WTC11 (cell line): ENCODE measurements around the gene EEF1AKMT3. TPM values are rescaled to one million over a fixed set of nuclear protein-coding genes. Genes with fewer than 3 reads are reported as not detected.

Source experiments
- ATAC-seq: fragments of 200-7000 bp; cut with Tn5 transposase; 2 replicates; pipeline ENCODE4 v1.10.0; 2021; ENCODE audit warnings: mild to moderate bottlenecking, moderate library complexity
- CTCF ChIA-PET: fragments of 300-600 bp; sonication (Branson Sonifier 250); formaldehyde crosslinking; loops from one replicate; lab custom pipeline; 2021; ENCODE audit warnings: antibody characterized with exemption; lab: Charles Lee
- POLR2A ChIA-PET: fragments of 350-600 bp; sonication (Branson Sonifier 250); formaldehyde crosslinking; loops from one replicate; lab custom pipeline; 2021; ENCODE audit warnings: antibody characterized with exemption; lab: Charles Lee
- DNase-seq: peaks from one replicate; pipeline ENCODE4 v3.0.0; 2021; ENCODE audit warnings: low spot score
- H3K27ac Mint-ChIP-seq: 2 replicates; pipeline ENCODE4 v1.8.0; 2021; ENCODE audit warnings: mixed read lengths
- H3K27me3 Mint-ChIP-seq: 2 replicates; pipeline ENCODE4 v1.8.0; 2021; ENCODE audit warnings: low read depth, mild to moderate bottlenecking, moderate library complexity, mixed read lengths
- H3K36me3 Mint-ChIP-seq: 2 replicates; pipeline ENCODE4 v1.8.0; 2021; ENCODE audit warnings: mixed read lengths
- H3K4me1 Mint-ChIP-seq: 2 replicates; pipeline ENCODE4 v1.8.0; 2022; ENCODE audit warnings: mixed read lengths
- H3K4me3 Mint-ChIP-seq: 2 replicates; pipeline ENCODE4 v1.8.0; 2021; ENCODE audit warnings: mild to moderate bottlenecking, moderate library complexity, mixed read lengths
- H3K9me3 Mint-ChIP-seq: 2 replicates; pipeline ENCODE4 v1.8.0; 2021; ENCODE audit warnings: mixed read lengths
- CTCF ChIP-seq: fragments of 200-600 bp; IDR thresholded peaks from 2 replicates; pipeline ENCODE4 v1.8.0; 2022; ENCODE audit warnings: antibody characterized with exemption
- E2F5 ChIP-seq: sonication (generic); formaldehyde crosslinking; IDR thresholded peaks from 2 replicates; pipeline ENCODE4 v1.8.1; 2022; ENCODE audit warnings: mild to moderate bottlenecking, moderate library complexity, missing genetic modification reagents
- ELF4 ChIP-seq: sonication (generic); formaldehyde crosslinking; IDR thresholded peaks from 2 replicates; pipeline ENCODE4 v1.8.1; 2022; ENCODE audit warnings: low read depth, mild to moderate bottlenecking, moderate library complexity, missing genetic modification reagents
- EMX1 ChIP-seq: fragments of 250-450 bp; sonication (Bioruptor Pico); IDR thresholded peaks from 2 replicates; pipeline ENCODE4 v1.8.0; 2021; ENCODE audit warnings: mild to moderate bottlenecking
- ERG ChIP-seq: fragments of 250-450 bp; sonication (Bioruptor Pico); IDR thresholded peaks from 2 replicates; pipeline ENCODE4 v1.8.0; 2021; ENCODE audit warnings: mild to moderate bottlenecking
- FOXK1 ChIP-seq: sonication (generic); formaldehyde crosslinking; IDR thresholded peaks from 2 replicates; pipeline ENCODE4 v1.8.0; 2022; ENCODE audit warnings: mild to moderate bottlenecking, moderate library complexity, missing genetic modification reagents
- FOXP1 ChIP-seq: sonication (generic); formaldehyde crosslinking; IDR thresholded peaks from 2 replicates; pipeline ENCODE4 v1.8.0; 2022; ENCODE audit warnings: missing genetic modification reagents, mild to moderate bottlenecking, moderate library complexity, borderline replicate concordance
- MLX ChIP-seq: sonication (generic); formaldehyde crosslinking; IDR thresholded peaks from 2 replicates; pipeline ENCODE4 v1.8.1; 2023; ENCODE audit warnings: mild to moderate bottlenecking, missing genetic modification reagents, moderate library complexity
- NFE2L1 ChIP-seq: sonication (generic); formaldehyde crosslinking; IDR thresholded peaks from 2 replicates; pipeline ENCODE4 v1.8.1; 2023; ENCODE audit warnings: missing genetic modification reagents
- PRDM15 ChIP-seq: sonication (generic); formaldehyde crosslinking; IDR thresholded peaks from 2 replicates; pipeline ENCODE4 v1.8.0; 2022; ENCODE audit warnings: missing genetic modification reagents
- PREB ChIP-seq: sonication (generic); formaldehyde crosslinking; IDR thresholded peaks from 2 replicates; pipeline ENCODE4 v1.8.1; 2022; ENCODE audit warnings: mild to moderate bottlenecking, missing genetic modification reagents, moderate library complexity, borderline replicate concordance
- SMAD4 ChIP-seq: sonication (generic); formaldehyde crosslinking; IDR thresholded peaks from 2 replicates; pipeline ENCODE4 v1.8.0; 2022; ENCODE audit warnings: mild to moderate bottlenecking, missing genetic modification reagents
- STAT6 ChIP-seq: sonication (generic); formaldehyde crosslinking; conservative IDR thresholded peaks from 2 replicates; pipeline ENCODE4 v1.8.1; 2023; ENCODE audit warnings: mild to moderate bottlenecking, low read depth, missing genetic modification reagents, moderate library complexity
- TEAD1 ChIP-seq: sonication (generic); formaldehyde crosslinking; IDR thresholded peaks from 2 replicates; pipeline ENCODE4 v1.8.0; 2022; ENCODE audit warnings: mild to moderate bottlenecking, missing genetic modification reagents
- TEAD4 ChIP-seq: sonication (generic); formaldehyde crosslinking; IDR thresholded peaks from 2 replicates; pipeline ENCODE4 v1.8.0; 2022; ENCODE audit warnings: mild to moderate bottlenecking, missing genetic modification reagents
- ZNF263 ChIP-seq: sonication (generic); formaldehyde crosslinking; IDR thresholded peaks from 2 replicates; pipeline ENCODE4 v1.8.1; 2022; ENCODE audit warnings: low read depth, mild to moderate bottlenecking, moderate library complexity, missing genetic modification reagents
- total RNA-seq: library from RNA; stranded (reverse); gene quantifications from 3 replicates; pipeline ENCODE4 v1.2.3, GENCODE V29; 2021

Gene EEF1AKMT3
- total RNA-seq, 1 experiment from 2014 or later = 3.2 TPM

- H3K4me3 Mint-ChIP-seq = no peak overlapping the region; the same call in 1 of the 2 replicates
- H3K27me3 Mint-ChIP-seq = peaks cover 76% of the 10 kb centered on the region
- TF ChIP-seq ERG (no peak), EMX1 (CRISPR knock-in tag) (no peak), PRDM15 (CRISPR knock-in tag) (no peak), TEAD4 (CRISPR knock-in tag) (no peak), TEAD1 (CRISPR knock-in tag) (no peak), MLX (CRISPR knock-in tag) (no peak), E2F5 (no peak)
- TF ChIP-seq, all 79 proteins: peak for 0
- no peak for DNase-seq
- Mint-ChIP-seq H3K9me3 (no peaks in the 10 kb centered on the region; the same call in 1 of the 2 replicates), H3K36me3 (peaks cover 6% of the 10 kb centered on the region; the same call in 1 of the 2 replicates), H3K27ac (no peak overlapping the region), H3K4me1 (peaks cover 27% of the 10 kb centered on the region)
- no peak for ATAC-seq
- CTCF ChIA-PET = interaction anchor here (0.8 to 4.7 kb wide), 7 partner anchors 9 to 158 kb away, joined by 3 to 31 read pairs (median 5); partner anchors contain the start of gene B4GALNT1
- POLR2A ChIA-PET = interaction anchor here (1.0 kb wide), 1 partner anchor 11 kb away, joined by 4 read pairs; the partner anchor contains the start of gene CDK4
Measured at GRCh38 chr12:57741413-57741789, 31.0 kb upstream of the EEF1AKMT3 start.

- POLR2A ChIA-PET = interaction anchor here (1.0 kb wide), 1 partner anchor 10 kb away, joined by 4 read pairs; the partner anchor contains the start of gene CDK4
- CTCF ChIA-PET = interaction anchor here (0.6 to 4.7 kb wide), 8 partner anchors 10 to 159 kb away, joined by 3 to 31 read pairs (median 4); partner anchors contain the start of gene B4GALNT1
- Mint-ChIP-seq H3K36me3 (peaks cover 13% of the 10 kb centered on the region), H3K27me3 (peaks cover 69% of the 10 kb centered on the region), H3K9me3 (no peaks in the 10 kb centered on the region; the same call in 1 of the 2 replicates), H3K27ac (no peak overlapping the region), H3K4me1 (peaks cover 20% of the 10 kb centered on the region), H3K4me3 (peak overlapping the region; percentile 39)
- ATAC-seq (peak; percentile 19), DNase-seq (peak; percentile 46)
- no peak for TF ChIP-seq ELF4 (CRISPR knock-in tag)
- no peak for TF ChIP-seq SMAD4 (CRISPR knock-in tag)
- no peak for TF ChIP-seq ZNF263
- no peak for TF ChIP-seq NFE2L1 (CRISPR knock-in tag)
- TF ChIP-seq PREB (CRISPR knock-in tag) = no peak
- no peak for TF ChIP-seq FOXK1 (CRISPR knock-in tag)
- no peak for TF ChIP-seq STAT6 (CRISPR knock-in tag)
- no peak for TF ChIP-seq CTCF
- TF ChIP-seq FOXP1 (CRISPR knock-in tag) = no peak
Measured at GRCh38 chr12:57741844-57742738, 30.3 kb upstream of the EEF1AKMT3 start.
